DOHH2 (cell line): ENCODE results near the gene SLIT1.

Experiments used
- H3F3A ChIP-seq: fragments of 200-600 bp; sonication (generic), shearing (Covaris generic); 2 replicates; pipeline ENCODE4 v1.6.0; 2016; ENCODE audit warnings: antibody characterized with exemption, mild to moderate bottlenecking; ENCODE audit not compliant: control insufficient read depth, insufficient read depth
- H3K27ac ChIP-seq: fragments of 200-600 bp; sonication (generic); 2 replicates; pipeline ENCODE4 v1.5.1; 2014; ENCODE audit warnings: low read depth, mild to moderate bottlenecking, low read length, moderate library complexity
- H3K27me3 ChIP-seq: fragments of 200-600 bp; sonication (generic); 2 replicates; pipeline ENCODE4 v1.6.1; 2014; ENCODE audit warnings: mild to moderate bottlenecking, low read length, mixed read lengths; ENCODE audit not compliant: control insufficient read depth
- H3K36me3 ChIP-seq: fragments of 200-600 bp; sonication (generic); 2 replicates; pipeline ENCODE4 v1.6.1; 2014; ENCODE audit warnings: mild to moderate bottlenecking, low read length, moderate library complexity, mixed read lengths; ENCODE audit not compliant: control insufficient read depth
- H3K4me1 ChIP-seq: fragments of 200-600 bp; sonication (generic); 2 replicates; pipeline ENCODE4 v1.6.1; 2014; ENCODE audit warnings: mild to moderate bottlenecking, low read length, mixed read lengths; ENCODE audit not compliant: control insufficient read depth
- H3K4me2 ChIP-seq: fragments of 200-600 bp; sonication (generic); 2 replicates; pipeline ENCODE4 v1.6.0; 2014; ENCODE audit warnings: mild to moderate bottlenecking, low read length, moderate library complexity
- H3K4me3 ChIP-seq: fragments of 200-600 bp; sonication (generic); 2 replicates; pipeline ENCODE4 v1.5.1; 2014; ENCODE audit warnings: mild to moderate bottlenecking, low read length, mixed read lengths
- H3K79me2 ChIP-seq: fragments of 200-600 bp; sonication (generic); 2 replicates; pipeline ENCODE4 v1.6.1; 2014; ENCODE audit warnings: mild to moderate bottlenecking, low read length, mixed read lengths; ENCODE audit not compliant: control insufficient read depth
- H3K9me2 ChIP-seq: fragments of 200-600 bp; sonication (generic); replicated peaks from 2 replicates; pipeline ENCODE4 v1.6.1; 2014; ENCODE audit warnings: mild to moderate bottlenecking, low read length, mixed read lengths; ENCODE audit not compliant: control insufficient read depth
- H3K9me3 ChIP-seq: fragments of 200-600 bp; sonication (generic); 2 replicates; pipeline ENCODE4 v1.6.1; 2014; ENCODE audit warnings: antibody characterized with exemption, low read length, mixed read lengths; ENCODE audit not compliant: control insufficient read depth, insufficient read depth
- H4K20me1 ChIP-seq: fragments of 200-600 bp; sonication (generic); 2 replicates; pipeline ENCODE4 v1.6.0; 2014; ENCODE audit warnings: low read depth, mild to moderate bottlenecking, antibody characterized with exemption, low read length, moderate library complexity; ENCODE audit not compliant: control insufficient read depth, insufficient read depth
- CTCF ChIP-seq: fragments of 200-600 bp; sonication (generic); IDR thresholded peaks from one replicate; pipeline ENCODE4 v1.5.1; 2014; ENCODE audit warnings: antibody characterized with exemption, mild to moderate bottlenecking, low read depth, low read length; ENCODE audit not compliant: poor library complexity, severe bottlenecking
- EZH2phosphoT487 ChIP-seq: fragments of 200-600 bp; sonication (generic); IDR thresholded peaks from 2 replicates; pipeline ENCODE4 v1.6.1; 2017; ENCODE audit warnings: borderline replicate concordance, mild to moderate bottlenecking, antibody characterized with exemption, low read length, moderate library complexity, mixed read lengths

The SLIT1 gene

GRCh38 chr10:97078261-97078937 lies 107.4 kb downstream of the SLIT1 start:
- Histone ChIP-seq H3K4me3 (no peak overlapping the region), H3F3A (no peaks in the 10 kb centered on the region), H3K79me2 (no peaks in the 10 kb centered on the region), H3K4me1 (no peaks in the 10 kb centered on the region), H3K4me2 (no peak overlapping the region), H3K9me2 (no peaks in the 10 kb centered on the region), H3K27ac (no peak overlapping the region), H4K20me1 (no peaks in the 10 kb centered on the region), H3K36me3 (no peaks in the 10 kb centered on the region), H3K27me3 (peaks cover 5% of the 10 kb centered on the region; the same call in 1 of the 2 replicates), H3K9me3 (no peaks in the 10 kb centered on the region)
- TF ChIP-seq EZH2phosphoT487, result no peak
- no peak for TF ChIP-seq CTCF

DNA sequence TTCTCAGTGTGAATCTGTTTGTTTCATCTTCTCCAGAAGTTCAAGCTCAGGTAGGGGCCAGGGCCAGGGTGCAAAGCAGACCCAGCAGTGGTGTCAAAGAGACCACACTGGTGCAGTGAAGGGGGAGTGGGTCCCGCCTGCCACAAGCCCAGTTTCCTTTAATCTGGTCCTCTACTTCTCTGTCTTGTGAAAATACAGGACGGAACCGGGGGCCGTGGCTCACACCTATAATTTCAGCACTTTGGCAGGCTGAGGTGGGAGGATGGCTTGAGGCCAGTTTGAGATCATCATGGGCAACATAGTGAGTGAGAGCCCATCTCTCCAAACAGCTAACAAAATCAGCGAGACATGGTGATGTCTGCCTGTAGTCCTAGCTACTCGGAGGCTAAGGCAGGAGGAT lies 109.0 kb downstream of the SLIT1 start:
- Histone ChIP-seq H3K27ac (no peak overlapping the region), H3K36me3 (no peaks in the 10 kb centered on the region), H3F3A (no peaks in the 10 kb centered on the region), H4K20me1 (no peaks in the 10 kb centered on the region), H3K27me3 (peaks cover 13% of the 10 kb centered on the region), H3K4me1 (no peaks in the 10 kb centered on the region), H3K79me2 (no peaks in the 10 kb centered on the region), H3K4me2 (no peak overlapping the region), H3K9me2 (no peaks in the 10 kb centered on the region), H3K4me3 (no peak overlapping the region), H3K9me3 (no peaks in the 10 kb centered on the region)
- no peak for TF ChIP-seq EZH2phosphoT487
- TF ChIP-seq CTCF, result no peak

GRCh38 chr10:97075961-97076525 lies 109.7 kb downstream of the SLIT1 start:
- no peaks in the 10 kb centered on the region for H3K79me2 ChIP-seq
- no peak overlapping the region for H3K27ac ChIP-seq
- H4K20me1 ChIP-seq, result no peaks in the 10 kb centered on the region
- H3F3A ChIP-seq, result no peaks in the 10 kb centered on the region
- no peak overlapping the region for H3K4me3 ChIP-seq
- no peaks in the 10 kb centered on the region for H3K9me2 ChIP-seq
- no peaks in the 10 kb centered on the region for H3K4me1 ChIP-seq
- H3K27me3 ChIP-seq, result peaks cover 13% of the 10 kb centered on the region
- H3K36me3 ChIP-seq, result no peaks in the 10 kb centered on the region
- TF ChIP-seq EZH2phosphoT487 (no peak), CTCF (no peak)
- no peak overlapping the region for H3K4me2 ChIP-seq
- H3K9me3 ChIP-seq, result no peaks in the 10 kb centered on the region
